ENCODE results near the gene TEDC2.

Gene TEDC2

GRCh38 chr16:2466667-2467527 is 7.0 kb downstream of the TEDC2 start:
- no peak for TF ChIP-seq CTCF (IDR thresholded peaks at IDR 0.05; ENCODE audit: low read depth, low read length)
- H3K9me3 ChIP-seq (ENCODE audit: severe bottlenecking), result no peaks in the 10 kb centered on the region
- DNase-seq, result no peak
- peak overlapping the region; percentile 100 for H3K27ac ChIP-seq
- peak overlapping the region; percentile 83 for H3K4me3 ChIP-seq (ENCODE audit: low read depth, low read length)
- peaks cover 39% of the 10 kb centered on the region for H3K36me3 ChIP-seq
- no peaks in the 10 kb centered on the region for H3K27me3 ChIP-seq (ENCODE audit: insufficient read depth, low read depth, severe bottlenecking)

DNA sequence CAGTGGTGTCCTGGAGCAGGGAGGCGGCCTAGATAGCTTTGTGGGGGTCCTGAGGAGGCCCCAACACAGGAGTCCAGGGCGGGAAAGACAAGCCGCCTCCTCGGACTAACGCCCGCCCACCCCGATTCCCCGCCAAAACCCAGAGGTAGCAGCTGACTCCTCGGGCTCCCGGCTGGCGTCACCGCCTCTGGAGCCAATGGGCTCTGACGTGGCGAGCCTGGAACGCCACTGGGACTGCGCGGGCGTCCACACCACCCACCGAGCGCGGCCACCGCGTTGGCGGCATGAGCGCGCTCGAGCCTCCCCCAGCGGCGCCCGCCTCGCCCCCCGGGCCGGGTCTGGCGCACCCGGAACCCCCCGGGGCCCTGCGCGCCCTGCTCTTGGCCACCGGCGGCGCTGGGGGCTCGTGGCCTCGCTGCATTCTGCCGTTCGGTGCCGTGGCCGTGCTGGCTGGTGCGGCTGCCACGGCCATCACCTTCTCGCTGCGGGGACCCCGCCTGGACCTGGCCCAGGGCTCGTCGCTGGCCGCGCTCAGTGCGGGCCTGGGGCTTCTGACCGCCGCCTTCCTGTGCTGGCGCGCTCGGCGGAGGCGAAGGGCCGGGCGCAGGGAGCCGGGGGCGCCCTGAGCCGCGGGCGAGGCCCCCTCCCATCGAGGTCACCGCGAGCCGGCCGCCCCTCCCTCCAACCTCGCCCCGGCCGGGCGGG is 7.8 kb downstream of the TEDC2 start:
- Histone ChIP-seq H3K27ac (peak overlapping the region; percentile 100), H3K36me3 (peaks cover 31% of the 10 kb centered on the region), H3K27me3 (ENCODE audit: insufficient read depth, low read depth, severe bottlenecking) (no peaks in the 10 kb centered on the region), H3K9me3 (ENCODE audit: severe bottlenecking) (no peaks in the 10 kb centered on the region), H3K4me3 (ENCODE audit: low read depth, low read length) (peak overlapping the region; percentile 83)
- peak; percentile 92 for DNase-seq
- peak; percentile 8; the same call in 1 of the 2 replicates for TF ChIP-seq CTCF (IDR thresholded peaks at IDR 0.05; ENCODE audit: low read depth, low read length)

DNA sequence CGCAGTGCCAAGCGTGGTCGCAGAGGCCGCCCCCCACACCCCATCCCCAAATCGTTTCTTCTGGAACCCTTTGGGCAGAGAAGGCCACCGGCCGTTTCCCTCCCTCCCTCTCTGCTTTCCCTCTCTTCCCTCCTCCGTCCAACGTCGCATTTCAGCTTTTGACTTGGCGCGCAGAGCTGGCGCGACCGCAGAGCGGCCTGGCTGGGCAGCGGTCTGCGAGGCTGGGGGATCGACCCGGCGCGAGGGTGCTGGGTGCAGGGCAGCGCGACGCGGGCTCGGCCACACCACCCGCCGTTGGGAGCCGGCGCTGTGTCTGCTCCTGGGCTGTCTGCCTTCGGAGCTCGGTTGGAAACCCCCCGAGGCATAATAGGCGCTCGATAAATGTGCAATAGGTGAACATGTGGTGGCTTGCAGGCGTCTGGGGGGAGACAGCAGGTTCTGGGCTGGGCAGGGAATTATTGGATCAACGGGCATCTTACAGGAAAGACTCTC is 8.4 kb downstream of the TEDC2 start:
- H3K4me3 ChIP-seq (ENCODE audit: low read depth, low read length), result peak overlapping the region; percentile 83
- peak overlapping the region; percentile 100 for H3K27ac ChIP-seq
- no peak for TF ChIP-seq CTCF (IDR thresholded peaks at IDR 0.05; ENCODE audit: low read depth, low read length)
- no peaks in the 10 kb centered on the region for H3K27me3 ChIP-seq (ENCODE audit: insufficient read depth, low read depth, severe bottlenecking)
- H3K36me3 ChIP-seq, result peaks cover 25% of the 10 kb centered on the region
- DNase-seq, result no peak
- H3K9me3 ChIP-seq (ENCODE audit: severe bottlenecking), result no peaks in the 10 kb centered on the region

DNA sequence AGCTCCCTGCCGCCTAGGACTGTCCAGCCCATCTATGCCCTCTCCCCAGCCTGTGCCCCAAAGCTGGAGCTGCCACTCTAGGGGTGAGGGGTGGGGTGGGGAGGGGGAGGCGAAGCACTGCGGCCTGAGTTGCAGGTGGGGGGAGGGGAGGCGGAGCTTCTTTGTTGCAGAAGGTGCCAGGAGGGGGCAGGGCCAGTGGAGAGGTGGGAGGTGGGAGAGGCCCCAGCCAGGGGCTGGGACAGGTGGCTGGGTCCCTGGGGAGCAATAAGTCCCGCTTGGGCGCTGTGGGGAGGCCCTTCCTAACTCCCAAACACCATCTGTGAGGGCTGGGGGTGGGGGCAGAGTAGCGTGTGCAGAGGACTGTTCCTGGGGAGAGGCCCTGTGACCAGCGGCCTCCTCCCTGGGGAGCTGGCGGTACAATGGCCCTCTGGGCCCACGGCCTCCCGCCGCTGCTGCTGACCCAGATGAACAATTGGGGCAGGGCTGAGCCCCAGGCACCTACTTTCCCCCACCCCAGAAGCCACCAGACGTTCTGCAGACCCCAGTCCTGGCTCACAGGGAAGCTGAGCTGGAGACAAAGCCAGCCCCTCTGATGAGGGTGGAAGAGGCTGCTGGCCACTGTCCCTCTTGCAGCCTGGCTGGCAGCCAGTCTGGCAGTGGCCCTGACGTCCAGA is 9.0 kb downstream of the TEDC2 start:
- peak; percentile 98 for DNase-seq
- Histone ChIP-seq H3K36me3 (peaks cover 21% of the 10 kb centered on the region), H3K27me3 (ENCODE audit: insufficient read depth, low read depth, severe bottlenecking) (no peaks in the 10 kb centered on the region), H3K27ac (peak overlapping the region; percentile 100), H3K4me3 (ENCODE audit: low read depth, low read length) (peak overlapping the region; percentile 83), H3K9me3 (ENCODE audit: severe bottlenecking) (no peaks in the 10 kb centered on the region)
- TF ChIP-seq CTCF (IDR thresholded peaks at IDR 0.05; ENCODE audit: low read depth, low read length), result no peak

DNA sequence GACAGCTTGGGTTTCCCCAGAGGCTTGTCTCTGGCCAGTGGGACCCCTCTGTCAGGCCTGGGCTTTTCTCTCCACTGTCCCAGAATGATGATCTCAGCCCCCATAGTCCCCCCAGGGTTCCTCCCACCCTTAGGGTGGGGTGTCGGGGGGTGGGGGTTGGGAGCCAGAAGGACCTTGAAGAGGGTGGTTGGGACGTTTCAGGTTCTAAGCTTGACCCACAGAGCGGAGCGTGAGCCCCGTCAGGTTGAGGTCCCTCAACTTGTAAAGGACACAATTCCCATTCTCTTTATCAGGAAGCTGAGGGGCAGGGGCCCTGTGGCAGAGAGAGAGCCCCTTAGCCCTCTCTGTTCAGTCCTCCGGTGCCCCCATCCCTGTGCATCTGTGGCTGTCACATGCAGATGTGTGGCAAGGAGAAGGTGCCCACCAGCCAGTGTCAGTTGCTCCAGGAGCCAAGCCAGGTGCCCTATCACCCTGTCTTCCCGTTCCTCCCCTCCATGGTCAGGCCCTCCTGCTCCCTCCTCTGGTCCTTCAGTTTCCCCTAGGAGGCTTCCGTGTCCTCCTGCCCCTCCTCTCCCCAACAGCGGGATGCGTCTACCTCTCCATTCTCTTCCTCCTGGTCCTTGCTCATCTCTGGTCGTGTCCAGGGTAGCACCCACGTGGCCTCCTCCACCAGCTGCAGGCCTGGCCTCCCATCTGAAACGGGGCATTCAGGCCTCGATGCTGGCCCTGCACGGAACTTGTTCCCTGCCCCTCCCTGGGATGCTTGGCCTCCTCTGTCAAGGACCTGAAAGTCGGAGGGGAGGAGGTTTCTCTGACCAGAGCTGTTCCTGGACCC is 9.7 kb downstream of the TEDC2 start:
- peak overlapping the region; percentile 83 for H3K4me3 ChIP-seq (ENCODE audit: low read depth, low read length)
- no peaks in the 10 kb centered on the region for H3K9me3 ChIP-seq (ENCODE audit: severe bottlenecking)
- peak; percentile 33 for DNase-seq
- peak overlapping the region; percentile 100 for H3K27ac ChIP-seq
- H3K27me3 ChIP-seq (ENCODE audit: insufficient read depth, low read depth, severe bottlenecking), result no peaks in the 10 kb centered on the region
- 0 out of 2 replicates have a peak, but pooled peaks have one; percentile 1 for TF ChIP-seq CTCF (IDR thresholded peaks at IDR 0.05; ENCODE audit: low read depth, low read length)
- H3K36me3 ChIP-seq, result peaks cover 17% of the 10 kb centered on the region

All from WERI-Rb-1 (cell line).